NCI-H748 (cell line): ENCODE measurements around the gene DOCK9.

Experiments used
- DNase-seq: peaks from one replicate; lab custom pipeline; 2025; ENCODE audit not compliant: unreplicated experiment; lab: John Stamatoyannopoulos, UW

The DOCK9 gene

DNA sequence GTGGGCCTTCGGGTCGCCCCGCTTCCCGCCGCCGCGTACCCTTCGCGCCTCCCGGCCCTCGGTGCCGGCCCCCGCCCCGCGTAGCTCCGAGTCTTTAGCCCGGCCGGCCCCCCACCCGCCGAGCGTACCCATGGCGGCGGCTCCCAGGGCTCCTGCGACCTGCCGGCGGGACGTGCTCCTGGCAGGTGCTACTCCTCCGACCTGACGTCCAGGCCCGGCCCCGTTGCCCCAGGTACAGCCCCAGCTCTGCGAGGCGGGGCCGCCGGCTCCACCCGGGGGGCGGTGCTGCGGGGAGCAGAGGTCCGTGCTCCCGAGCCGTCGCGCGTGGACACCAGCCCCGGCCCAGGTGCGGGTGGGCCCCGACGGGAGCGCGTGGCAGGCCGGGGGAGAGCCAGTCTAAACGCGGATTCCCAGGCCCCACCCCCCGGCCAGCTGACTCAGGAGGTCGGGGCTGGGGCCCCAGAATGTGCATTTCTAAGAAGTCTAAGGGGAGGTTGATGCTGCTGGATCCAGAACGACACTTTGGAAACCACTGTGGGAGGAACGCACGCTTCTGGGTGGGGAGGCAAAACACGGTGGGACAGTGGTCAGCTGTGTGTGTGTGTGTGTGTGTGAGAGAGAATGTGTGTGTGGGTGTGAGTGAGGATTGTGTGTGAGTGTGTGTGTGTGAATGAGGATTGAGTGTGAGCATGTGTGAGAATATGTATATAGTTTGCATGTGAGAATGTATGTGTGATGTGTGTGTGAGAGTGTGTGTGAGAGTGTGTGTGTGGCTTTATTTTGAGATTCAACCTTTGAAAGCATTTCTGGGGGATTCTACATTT lies 225.2 kb downstream of the DOCK9 start, which contains the start of gene SLC15A1:
Gene SLC15A1 (minus strand): TSS at position 206 of the 824 bp plus-strand sequence. CDS start 74 bp downstream, at position 132.
- peak; percentile 45 for DNase-seq

DNA sequence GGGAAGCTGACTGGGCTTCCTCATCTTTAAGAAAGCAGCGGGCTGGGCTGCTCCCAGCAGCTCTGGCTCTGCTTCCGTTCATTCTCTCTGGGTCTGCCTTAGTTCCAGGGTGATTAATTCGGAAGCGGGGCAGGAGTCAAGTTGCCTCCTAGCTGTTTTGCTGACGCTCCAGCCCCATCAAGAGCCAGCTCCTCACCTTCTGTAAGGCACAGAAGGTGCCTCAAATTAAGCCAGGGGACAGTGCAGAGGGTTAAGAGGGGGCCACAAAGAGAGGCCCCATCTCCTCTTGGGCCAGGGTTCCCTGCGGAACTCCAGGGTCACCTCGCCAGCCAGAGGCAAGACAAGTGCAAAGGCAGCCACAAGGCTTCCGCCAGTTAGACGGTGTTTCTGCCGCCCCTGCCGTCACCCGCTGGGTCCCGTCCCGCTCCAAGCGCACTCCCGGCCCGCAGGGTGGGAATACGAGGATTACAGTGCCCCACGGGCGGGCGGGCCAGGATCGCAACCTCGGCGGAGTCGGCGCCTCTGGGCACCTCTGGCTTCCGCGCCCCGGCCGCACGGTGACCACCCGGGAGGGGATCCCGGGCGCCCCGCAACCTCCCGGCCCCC lies 225.9 kb downstream of the DOCK9 start:
- peak; percentile 33 for DNase-seq

DNA sequence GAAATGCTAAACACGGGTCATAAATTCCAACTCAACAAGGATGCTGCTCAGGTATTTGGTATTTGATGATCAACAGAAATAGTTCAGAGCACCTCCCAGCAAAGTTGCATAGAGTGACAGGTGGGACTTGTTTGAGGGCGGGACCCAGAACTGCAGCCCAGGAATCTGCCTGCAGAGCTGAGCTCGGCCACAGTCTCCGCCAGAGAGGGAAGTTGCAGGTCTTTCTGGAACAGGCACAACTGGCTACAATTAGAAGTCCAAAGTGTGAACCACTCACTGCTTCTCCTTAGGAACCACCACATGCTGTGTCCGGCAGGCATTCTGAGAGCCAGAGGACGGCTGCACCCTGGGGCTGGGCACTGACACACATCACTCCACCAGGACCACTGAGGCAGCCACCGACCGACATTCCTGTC lies 226.5 kb downstream of the DOCK9 start:
- peak; percentile 27 for DNase-seq

DNA sequence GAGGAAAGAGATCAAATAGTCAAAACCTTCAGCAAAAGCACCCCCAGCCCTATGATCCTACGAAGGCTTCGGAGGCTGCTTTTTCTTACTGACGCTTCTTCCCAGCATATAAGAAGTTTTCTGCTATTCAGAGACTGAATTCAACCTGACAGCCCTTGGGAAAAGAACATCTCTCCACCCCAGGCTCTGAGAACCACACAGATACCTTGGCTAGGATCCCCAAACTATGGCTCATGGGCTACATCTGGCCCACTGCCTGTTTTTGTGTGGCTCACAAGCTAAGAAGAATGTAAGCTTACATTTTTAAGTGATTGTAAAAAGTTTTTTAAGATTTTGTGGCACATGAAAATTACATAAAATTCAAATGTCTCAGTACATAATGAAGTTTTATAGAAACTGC lies 228.4 kb downstream of the DOCK9 start:
- no peak for DNase-seq

DNA sequence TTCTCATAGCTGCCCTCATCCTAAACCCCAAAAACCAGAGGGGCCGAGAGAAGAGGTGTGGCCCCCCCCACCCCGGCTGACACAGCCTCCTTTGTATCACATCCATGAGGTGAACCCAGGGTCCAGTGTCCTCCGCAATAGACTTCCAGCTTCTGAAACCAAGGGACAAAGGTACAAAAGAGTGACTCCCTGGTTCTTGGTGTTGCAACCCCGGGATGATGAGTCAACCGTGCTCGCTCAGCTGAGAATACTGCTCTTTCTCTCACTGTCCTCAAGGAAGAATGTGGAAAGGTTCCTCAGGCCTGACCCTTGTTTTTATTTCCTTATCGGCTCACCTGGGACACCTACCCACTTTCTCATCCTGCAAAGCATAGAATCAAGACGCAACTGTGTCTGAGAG lies 230.9 kb downstream of the DOCK9 start:
- DNase-seq = no peak
